CD4-positive, alpha-beta T cell treated with Interleukin-17A for 4 hours (primary cell): ENCODE measurements around the gene IQCF6.
"Not testable (repeated sequence)": the region's sequence is repeated elsewhere in the genome, so short reads cannot be mapped to it uniquely, and the experiment has no call there.

ENCODE experiments used
- DNase-seq: peaks from one replicate; pipeline ENCODE4 v3.0.0-alpha.2; 2020; ENCODE audit warnings: mixed read lengths

The IQCF6 gene

GRCh38 chr3:51779137-51779536 is at the start of gene IQCF6:
Gene IQCF6, minus strand, starts transcription at chr3:51779237. Its CDS starts 13 bp downstream, at chr3:51779224.
- DNase-seq: no peak

- no peak for DNase-seq
Observed at GRCh38 chr3:51828297-51828696, 49.3 kb upstream of the IQCF6 start.

GRCh38 chr3:51819709-51820406 is 40.8 kb upstream of the IQCF6 start:
- DNase-seq: peak; percentile 6

DNA sequence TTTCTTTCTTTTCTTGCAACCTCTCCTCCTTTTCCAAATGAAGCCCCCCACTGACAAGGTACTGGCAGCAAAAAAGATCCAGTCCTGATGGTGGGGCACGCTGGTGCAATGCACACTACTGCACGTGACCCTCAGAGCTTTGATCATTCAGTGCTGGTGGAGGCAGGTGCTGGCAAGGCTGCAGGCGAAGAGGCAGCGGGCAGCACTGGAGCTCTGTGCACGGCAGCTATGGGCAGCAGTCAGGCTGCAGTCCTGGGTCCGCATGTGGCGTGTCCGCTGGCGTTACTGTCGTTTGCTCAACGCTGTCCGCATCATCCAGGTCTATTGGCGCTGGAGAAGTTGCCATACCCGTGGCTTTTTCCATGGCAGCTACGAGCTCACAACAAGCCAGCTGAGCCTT is 40.1 kb upstream of the IQCF6 start:
- no peak for DNase-seq

GRCh38 chr3:51817375-51817774 is 38.3 kb upstream of the IQCF6 start:
- DNase-seq: no peak

GRCh38 chr3:51816723-51817122 is 37.7 kb upstream of the IQCF6 start:
- DNase-seq: no peak

DNA sequence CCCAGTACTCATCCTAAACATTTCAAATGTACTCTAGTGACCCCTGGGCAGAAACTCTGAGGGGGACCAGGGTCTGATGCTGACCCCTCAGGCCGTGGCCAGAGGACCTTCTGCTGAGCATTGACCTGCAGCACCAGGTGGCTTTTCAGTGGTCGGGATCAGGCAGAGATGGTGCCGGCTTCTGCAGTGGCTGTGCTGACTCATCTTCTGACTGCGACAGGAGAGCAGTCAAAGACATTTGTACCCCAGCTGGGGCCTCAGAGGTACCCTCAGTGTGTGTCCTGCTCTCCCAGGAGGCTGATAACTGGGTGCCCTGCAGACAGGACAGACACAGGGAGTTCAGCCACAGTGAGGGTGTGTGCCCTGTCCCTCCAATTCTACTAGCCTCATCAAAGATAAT is 36.6 kb upstream of the IQCF6 start:
- no peak for DNase-seq

DNA sequence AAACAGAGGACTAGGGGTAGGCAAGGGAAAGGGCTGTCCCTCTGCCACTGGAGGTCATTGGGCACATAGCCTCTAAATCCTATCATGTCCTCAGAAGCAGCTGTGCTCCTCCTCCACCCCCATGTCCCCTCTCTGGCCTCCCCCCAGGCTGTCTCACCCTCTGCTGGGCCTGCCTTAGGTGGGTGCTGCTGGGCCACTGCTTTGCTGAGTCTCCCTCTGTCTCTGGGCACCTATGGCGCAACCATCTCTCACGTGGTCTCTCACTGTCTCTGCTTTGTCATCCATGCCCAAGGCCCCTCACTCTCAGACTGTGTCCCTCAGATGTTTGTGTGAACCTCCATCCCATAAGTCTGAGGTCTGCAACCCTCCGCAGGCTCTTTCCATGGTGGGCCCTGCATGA is 35.0 kb upstream of the IQCF6 start:
- no peak for DNase-seq

DNA sequence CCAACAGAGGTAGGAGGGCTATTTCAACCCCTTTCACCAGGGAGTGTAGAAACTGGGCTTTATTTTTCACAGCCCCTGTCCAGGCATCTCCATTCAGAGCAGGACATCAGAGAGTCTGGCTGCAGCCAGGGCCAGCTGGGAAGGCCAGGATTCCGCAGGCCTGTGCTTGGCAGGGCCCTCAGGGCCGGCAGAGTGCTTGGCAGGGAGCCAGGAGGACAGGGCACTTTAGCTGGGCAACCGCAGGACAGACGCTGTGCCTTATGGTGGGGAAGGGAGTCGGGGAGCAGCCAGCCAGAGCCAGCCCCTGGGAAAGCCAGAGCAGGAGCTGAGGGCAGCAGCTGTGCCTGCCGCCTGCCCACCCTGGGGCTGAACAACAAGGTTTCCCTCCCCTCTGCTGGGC is 34.5 kb upstream of the IQCF6 start:
- DNase-seq: no peak

DNA sequence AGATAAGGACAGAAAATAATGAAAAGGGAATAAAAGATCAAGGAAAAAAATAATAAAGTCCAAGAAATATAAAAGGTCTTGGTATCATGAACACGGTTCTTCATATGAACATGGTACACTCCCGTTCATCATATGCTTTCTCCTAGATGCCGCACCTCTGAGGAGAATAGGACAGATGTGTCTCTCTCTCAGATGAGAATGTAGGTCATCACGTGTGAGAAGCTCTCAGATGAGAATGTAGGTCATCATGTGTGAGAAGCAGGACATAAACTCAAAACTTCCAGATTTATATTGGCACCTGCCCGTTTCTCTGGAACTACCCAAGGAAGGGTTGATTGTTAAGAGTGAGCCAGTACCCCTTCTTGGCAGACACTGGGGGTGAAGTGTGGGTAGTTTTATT is 29.9 kb upstream of the IQCF6 start:
- DNase-seq: no peak

- DNase-seq: no peak
Observed at GRCh38 chr3:51802106-51802703, 23.2 kb upstream of the IQCF6 start.

DNA sequence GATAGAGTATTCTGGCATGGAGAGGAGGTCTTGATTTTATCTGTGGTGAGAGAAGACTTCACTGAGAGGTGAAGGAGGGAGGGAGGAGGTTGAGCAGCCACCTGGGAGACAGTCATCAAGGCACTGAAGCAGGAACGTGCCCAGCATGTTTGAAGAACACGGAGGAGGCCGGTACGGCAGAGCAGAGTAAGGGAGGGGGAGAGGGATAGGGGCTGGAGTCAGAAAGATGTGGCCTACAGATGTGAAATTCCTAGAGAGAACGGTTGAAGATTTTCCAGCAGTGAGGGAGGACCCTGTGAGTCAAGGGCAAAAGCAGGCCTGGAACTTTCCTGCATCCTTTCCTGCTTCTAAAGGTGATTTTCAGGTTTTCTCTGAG is 21.7 kb upstream of the IQCF6 start:
- no peak for DNase-seq

DNA sequence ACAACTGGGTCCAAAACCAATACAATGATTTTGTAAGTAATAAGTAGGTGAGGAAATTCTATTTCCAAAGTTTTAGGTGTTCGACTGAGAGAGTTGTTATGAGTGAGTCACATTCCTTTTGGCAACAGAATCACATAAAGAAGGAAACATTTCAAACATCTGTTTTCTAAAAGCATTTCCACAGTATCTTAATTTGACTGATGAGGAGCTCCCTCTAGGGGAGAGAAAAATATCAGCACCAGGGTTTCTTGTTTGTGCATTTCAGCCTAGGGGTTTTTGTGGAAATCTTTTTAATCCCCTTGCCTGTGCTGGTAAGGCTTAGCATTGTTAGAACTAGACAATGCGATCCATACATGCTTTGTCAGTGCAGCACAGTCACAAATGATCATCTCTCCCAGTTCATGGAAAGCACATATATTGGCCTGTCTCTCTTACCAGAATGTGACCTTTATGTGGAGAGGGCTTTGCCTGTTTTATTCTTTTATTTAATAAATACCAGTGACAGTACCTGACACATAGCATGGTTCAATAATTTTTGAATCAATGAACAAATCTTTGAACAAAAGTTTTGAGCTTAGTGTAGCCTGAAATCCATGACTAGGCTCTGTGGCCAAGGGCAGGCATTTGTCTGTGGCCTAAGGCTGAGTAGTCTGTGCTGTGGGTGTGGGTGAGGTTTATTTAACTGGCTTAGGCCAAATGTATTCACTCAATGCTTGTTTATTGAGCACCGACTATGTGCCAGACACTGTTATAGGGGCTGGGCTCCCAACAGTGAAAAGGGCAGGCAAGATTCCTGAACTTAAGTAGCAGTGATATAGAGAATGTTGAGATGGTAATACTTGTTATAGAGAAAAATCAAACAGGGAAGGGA is 21.1 kb upstream of the IQCF6 start:
- peak; percentile 35 for DNase-seq

GRCh38 chr3:51798411-51798963 is 19.4 kb upstream of the IQCF6 start:
- no peak for DNase-seq

DNA sequence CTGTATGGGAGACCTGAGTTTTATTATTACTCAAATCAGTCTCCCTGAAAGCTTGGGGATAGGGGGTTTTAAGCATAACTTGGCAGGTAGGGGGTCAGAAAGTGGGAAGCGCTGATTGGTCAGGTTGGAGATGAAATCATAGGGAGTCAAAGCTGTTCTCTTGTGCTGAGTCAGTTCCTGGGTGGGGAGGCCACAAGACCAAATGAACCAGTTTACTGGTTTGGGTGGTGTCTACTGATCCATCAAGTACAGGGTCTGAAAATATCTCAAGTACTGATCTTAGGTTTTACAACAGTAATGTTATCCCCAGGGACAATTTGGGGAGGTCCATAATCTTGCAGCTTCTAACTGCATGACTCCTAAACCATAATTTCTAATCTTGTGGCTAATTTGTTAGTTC is 17.8 kb upstream of the IQCF6 start:
- no peak for DNase-seq

GRCh38 chr3:51794206-51794605 is 15.2 kb upstream of the IQCF6 start:
- DNase-seq: no peak

GRCh38 chr3:51792206-51792605 is 13.2 kb upstream of the IQCF6 start:
- no peak for DNase-seq

- DNase-seq: no peak
Observed at GRCh38 chr3:51789437-51789836, 10.4 kb upstream of the IQCF6 start.

DNA sequence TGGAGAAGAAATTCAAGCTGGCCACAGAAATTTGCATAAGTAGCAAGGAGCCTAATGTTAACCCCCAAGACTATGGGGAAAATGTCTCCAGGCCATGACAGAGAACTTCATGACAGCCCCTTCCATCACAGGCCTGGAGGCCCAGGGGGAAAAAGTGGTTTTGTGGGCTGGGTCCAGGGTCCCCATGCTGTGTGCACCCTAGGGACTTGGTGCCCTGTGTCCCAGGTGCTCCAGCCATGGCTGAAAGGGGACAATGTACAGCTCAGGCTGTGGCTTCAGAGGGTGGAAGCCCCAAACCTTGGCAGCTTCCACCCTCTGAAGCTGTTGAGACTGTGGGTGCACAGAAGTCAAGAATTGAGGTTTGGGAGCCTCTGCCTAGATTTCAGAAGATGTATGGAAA is 8.5 kb upstream of the IQCF6 start:
- DNase-seq: not testable (repeated sequence)

- DNase-seq: no peak
Observed at GRCh38 chr3:51786267-51786666, 7.2 kb upstream of the IQCF6 start.

- no peak for DNase-seq
Observed at GRCh38 chr3:51778554-51778953, 483 bp downstream of the IQCF6 start.

- no peak for DNase-seq
Observed at GRCh38 chr3:51777985-51778384, 1.1 kb downstream of the IQCF6 start.

GRCh38 chr3:51773529-51774056 is 5.4 kb downstream of the IQCF6 start:
- DNase-seq: no peak
